GM21515 (cell line): ENCODE results near the gene CD300LB.
"Not testable (repeated sequence)": the region's sequence is repeated elsewhere in the genome, so short reads cannot be mapped to it uniquely, and the experiment has no call there.

Experiments used
- ATAC-seq: cut with Tn5 transposase; IDR thresholded peaks from one replicate; pipeline ENCODE4 v1.9.1; 2021; ENCODE audit not compliant: unreplicated experiment

Gene CD300LB

GRCh38 chr17:74531231-74531761, at the start of gene CD300LB:
Gene CD300LB, minus strand, starts transcription at chr17:74531475. Its CDS starts 125 bp downstream, at chr17:74531350.
- no peak for ATAC-seq

DNA sequence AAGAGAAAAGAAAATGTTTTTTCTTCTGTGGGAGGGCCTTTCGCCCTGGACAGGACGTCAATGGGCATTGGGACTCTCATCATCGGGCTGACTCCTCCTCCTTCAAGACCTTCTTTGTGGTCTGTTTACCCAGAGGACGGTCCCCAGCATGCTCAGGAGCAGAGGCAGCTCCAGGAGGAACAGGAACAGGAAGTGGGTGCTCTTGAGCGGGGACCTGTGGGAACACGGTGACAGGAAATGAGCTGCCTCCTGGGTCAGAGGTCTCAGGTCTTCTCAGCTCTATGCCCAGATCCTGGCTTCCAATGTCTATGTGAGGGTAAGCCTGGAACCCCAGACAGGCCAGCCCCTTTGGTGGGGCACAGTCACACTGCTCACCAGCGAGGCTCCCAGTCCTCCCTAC, 48.6 kb upstream of the CD300LB start:
- ATAC-seq, result no peak

- no peak for ATAC-seq
Measured at GRCh38 chr17:74578979-74579378, 47.7 kb upstream of the CD300LB start.

GRCh38 chr17:74574489-74575142, 43.3 kb upstream of the CD300LB start:
- no peak for ATAC-seq

- not testable (repeated sequence) for ATAC-seq
Measured at GRCh38 chr17:74573635-74574034, 42.4 kb upstream of the CD300LB start.

DNA sequence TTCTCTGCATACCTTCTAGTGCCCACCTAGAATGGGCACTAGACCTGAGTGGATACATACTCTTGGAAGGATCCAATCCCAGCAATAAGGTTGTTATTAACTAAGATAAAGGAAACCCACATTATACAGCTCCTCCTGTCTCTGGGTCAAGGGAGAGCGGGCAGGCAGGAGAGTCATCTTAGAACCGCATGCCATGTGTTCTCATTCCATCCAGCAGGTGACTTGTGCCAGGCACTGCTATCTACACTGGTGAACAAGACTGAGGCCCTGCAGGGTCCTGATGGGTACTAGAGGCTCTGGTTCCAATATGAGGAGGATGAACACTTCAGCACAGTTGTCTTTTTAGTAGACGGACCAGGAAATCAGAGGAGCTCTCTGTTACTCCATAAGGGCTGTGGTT, 41.9 kb upstream of the CD300LB start:
- ATAC-seq, result no peak

GRCh38 chr17:74571621-74572270, 40.5 kb upstream of the CD300LB start:
- no peak for ATAC-seq

DNA sequence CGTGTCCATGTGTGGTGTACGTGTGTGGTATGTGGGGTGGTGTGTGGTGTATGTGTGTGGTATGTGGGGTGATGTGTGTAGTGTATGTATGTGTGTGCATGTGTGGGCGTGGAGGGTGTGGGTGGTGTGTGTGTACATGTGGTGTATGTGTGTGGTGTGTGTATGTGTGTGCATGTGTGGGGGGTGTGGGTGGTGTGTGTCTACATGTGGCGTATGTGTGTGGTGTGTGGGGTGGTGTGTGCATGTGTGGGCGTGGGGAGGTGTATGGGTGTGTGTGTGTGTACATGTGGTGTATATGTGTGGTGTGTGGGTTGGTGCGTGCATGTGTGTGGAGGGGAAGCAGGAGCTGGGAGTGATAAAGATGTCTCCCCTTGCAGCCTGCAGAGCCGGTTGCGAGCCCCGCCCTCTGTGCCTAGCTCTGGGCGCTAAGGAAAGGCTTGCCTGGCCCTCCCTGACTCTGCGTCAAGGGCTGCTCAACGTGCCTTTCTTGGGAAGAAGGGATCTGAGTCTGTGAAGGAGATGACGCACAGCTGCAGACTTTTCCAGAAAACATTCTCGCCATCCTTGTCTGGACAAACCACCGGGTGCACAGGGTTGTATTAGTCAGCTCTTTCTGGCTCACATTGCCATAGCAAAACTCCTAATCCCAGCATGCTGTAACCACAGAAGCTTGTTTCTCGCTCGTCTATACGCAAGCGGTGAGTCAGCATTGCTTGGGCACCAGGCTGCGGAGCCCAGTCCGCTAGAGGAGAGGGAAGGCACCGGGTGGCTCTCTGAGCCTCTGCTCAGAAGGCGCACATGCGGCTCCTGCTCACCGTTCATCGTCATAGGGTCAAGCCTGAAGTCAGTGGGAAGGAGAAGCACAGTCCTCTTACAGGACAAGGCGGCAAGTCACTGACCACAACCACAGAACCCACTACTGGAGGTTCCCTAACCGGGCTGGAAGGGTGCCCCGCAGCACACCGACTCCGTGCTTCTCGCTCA, 38.0 kb upstream of the CD300LB start:
- no peak for ATAC-seq

DNA sequence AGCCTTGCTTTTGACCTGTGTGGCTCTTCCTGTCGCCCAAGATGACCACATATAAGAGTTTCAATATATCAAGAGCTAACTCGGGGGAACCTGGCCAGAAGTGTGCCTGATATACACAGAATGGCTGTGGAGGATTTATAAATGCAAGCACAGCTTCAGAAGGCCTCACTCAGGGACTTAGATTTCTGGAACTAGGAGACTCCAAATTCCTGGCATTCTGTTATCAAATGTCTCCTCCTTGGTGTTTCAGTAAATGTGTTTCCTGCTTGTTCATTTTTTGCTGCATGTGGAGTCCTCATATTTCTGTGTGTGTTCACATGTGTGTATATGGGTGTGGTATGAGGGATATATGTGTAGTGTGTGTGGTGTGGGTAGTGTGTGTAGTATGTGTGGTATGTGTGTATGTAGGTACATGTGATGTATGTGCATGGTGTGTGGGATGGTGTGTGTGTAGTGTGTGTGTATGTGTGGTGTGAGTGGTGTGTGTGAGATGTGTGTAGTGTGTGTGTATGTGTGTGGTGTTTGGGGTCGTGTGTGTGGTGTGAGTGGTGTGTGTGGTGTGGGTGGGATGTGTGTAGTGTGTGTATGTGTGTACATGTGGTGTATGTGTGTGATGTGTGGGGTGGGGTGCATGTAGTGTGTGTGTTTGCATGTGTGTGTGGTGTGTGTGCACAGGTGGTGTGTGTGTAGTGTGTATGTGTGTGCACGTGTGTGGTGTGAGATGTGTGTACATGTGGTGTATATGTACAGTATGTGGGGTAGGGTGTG, 37.0 kb upstream of the CD300LB start:
- no peak for ATAC-seq

DNA sequence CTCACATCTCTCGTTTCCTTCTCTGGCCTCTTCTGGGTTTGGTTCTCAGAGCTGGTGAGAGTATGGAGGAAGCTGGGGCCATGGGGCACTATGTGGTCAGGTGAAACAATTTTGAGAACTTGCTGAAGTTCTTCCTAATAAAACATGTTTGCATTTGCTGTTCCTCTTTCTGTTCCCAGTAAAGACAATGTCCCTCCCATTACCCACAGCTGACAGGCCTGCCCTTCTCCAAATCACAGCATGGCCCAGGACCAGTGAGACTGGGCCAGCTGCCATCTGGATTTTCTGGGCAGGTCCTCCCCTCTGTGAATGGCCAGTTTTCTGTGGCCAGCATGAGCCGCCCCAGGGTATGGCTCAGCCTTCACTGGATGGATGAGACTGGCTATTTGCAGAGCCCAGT, 36.1 kb upstream of the CD300LB start, which contains the start of gene CD300H:
TSS of gene CD300H (minus strand) at position 113 of the 400 bp plus-strand sequence.
- no peak for ATAC-seq

- ATAC-seq, result no peak
Measured at GRCh38 chr17:74566132-74566753, 35.0 kb upstream of the CD300LB start.

- ATAC-seq, result no peak
Measured at GRCh38 chr17:74565126-74565525, 33.9 kb upstream of the CD300LB start.

DNA sequence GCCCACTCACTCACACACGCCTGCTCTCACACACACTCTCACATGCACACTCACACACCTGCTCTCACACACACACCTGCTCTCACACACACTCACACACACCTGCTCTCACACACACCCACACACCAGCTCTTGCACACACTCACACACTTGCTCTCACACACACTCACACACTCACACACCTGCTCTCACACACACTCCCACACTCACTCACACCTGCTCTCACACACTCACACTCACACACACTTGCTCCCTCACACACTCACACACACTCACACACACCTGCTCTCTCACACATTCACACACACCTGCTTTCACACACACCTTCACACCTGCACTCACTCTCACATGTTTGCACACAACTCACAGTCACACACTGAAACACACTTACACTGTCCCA, 32.1 kb upstream of the CD300LB start:
- no peak for ATAC-seq

GRCh38 chr17:74561586-74561985, 30.3 kb upstream of the CD300LB start:
- no peak for ATAC-seq

GRCh38 chr17:74558882-74559519, 27.7 kb upstream of the CD300LB start:
- ATAC-seq, result no peak

- not testable (repeated sequence) for ATAC-seq
Measured at GRCh38 chr17:74558402-74558801, 27.1 kb upstream of the CD300LB start.

DNA sequence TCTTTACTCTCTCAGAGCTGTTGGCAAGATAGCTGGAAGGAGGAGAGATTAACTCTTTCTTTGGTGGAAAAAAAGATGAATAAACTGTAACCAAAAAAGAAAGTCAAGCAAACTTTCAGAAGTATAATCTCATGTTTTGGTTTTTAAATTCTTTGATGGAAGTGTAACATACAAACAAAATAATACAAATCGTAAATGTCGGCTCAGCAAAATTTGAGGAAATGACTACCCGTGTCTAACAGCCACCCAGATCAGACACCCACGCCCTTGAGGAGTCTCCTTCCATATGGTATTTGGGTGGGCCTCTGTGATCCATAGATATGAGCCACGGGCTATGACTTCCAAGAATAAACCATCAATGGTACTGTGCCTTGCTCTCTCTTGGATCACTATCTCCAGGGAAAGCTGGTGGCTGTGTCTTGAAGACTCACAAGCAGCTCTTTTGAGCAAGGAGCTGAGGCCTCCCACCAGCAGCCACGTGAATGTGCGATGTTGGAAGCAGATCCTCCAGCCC, 24.2 kb upstream of the CD300LB start:
- no peak for ATAC-seq

- no peak for ATAC-seq
Measured at GRCh38 chr17:74554909-74555308, 23.6 kb upstream of the CD300LB start.

GRCh38 chr17:74552037-74552436, 20.8 kb upstream of the CD300LB start:
- no peak for ATAC-seq
